Measurements from ENCODE around the gene ERMN. TPM values are rescaled to one million over a fixed set of nuclear protein-coding genes. Genes with fewer than 3 reads are reported as not detected.

The ERMN gene
- total RNA-seq, 2 experiments from 2014 or later: 2.7 to 3.5 TPM

DNA sequence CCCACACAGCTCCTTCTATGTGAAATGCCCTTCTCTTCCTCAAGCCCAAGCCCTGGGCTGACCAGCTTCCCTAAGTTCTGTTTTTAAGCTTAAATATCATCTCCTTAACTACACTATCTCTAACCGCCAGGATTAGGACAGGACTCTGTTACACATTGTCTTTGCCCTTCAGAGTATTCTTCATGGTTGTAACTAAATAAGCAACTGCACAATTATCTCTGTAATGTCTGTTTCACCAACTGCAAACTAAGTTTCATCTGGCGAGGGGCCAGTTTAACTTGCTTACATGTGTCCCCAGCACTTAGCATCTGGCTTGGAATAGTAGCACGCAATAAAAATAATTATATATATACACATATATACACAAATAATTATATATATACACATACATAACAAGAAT is 1.1 kb upstream of the ERMN start:
- ChIA-PET CTCF (interaction anchor here (0.7 to 3.1 kb wide), 22 partner anchors 8 to 297 kb away, joined by 3 to 42 read pairs (median 5); no protein-coding TSS in a partner anchor), POLR2A (no interaction called here)
- H3K36me3 Mint-ChIP-seq (ENCODE audit: low read depth): peaks cover 20% of the 10 kb centered on the region
- DNase-seq: no peak
- no peaks in the 10 kb centered on the region for H3K27me3 Mint-ChIP-seq
- H3K4me1 Mint-ChIP-seq: peaks cover 53% of the 10 kb centered on the region
- H3K9me3 Mint-ChIP-seq: no peaks in the 10 kb centered on the region
- no peak overlapping the region for H3K27ac Mint-ChIP-seq
- no peak overlapping the region for H3K4me3 Mint-ChIP-seq

DNA sequence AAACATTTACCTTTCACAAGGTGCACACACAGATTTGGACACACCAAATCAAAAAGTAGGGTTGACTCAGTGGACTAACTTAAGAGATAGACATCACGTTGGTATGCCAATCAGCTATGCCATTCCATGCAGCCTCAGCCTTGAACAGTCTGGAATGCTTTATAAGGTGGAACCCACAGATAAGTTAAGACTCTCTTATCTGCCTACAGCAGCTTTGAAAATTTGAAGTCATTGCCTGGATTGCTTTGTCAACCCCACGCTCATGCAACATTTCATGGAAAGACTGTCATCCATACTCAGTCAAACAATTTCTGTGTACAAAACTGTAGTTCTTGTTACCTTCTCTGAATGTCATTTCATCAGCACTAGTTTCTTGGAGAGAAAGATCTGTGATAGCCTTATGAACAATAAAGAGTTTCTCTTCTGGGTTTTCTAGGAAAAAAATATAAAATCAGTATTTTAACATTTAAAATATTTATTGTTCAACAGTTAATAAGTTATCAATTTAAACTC is 1.2 kb downstream of the ERMN start:
- no peaks in the 10 kb centered on the region for H3K9me3 Mint-ChIP-seq
- H3K27ac Mint-ChIP-seq: no peak overlapping the region
- peaks cover 32% of the 10 kb centered on the region for H3K36me3 Mint-ChIP-seq (ENCODE audit: low read depth)
- DNase-seq: no peak
- no peaks in the 10 kb centered on the region for H3K27me3 Mint-ChIP-seq
- POLR2A ChIA-PET: no interaction called here
- CTCF ChIA-PET: interaction anchor here (1.1 to 1.6 kb wide), 2 partner anchors 21 to 22 kb away, joined by 3 to 4 read pairs; no protein-coding TSS in a partner anchor
- peaks cover 37% of the 10 kb centered on the region for H3K4me1 Mint-ChIP-seq
- no peak overlapping the region for H3K4me3 Mint-ChIP-seq

GRCh38 chr2:157322432-157322831 is 3.2 kb downstream of the ERMN start:
- peaks cover 4% of the 10 kb centered on the region for H3K9me3 Mint-ChIP-seq
- no peak for DNase-seq
- no peaks in the 10 kb centered on the region for H3K27me3 Mint-ChIP-seq
- peaks cover 23% of the 10 kb centered on the region for H3K4me1 Mint-ChIP-seq
- ChIA-PET CTCF (interaction anchor here (0.8 to 3.7 kb wide), 3 partner anchors 12 to 16 kb away, joined by 3 to 16 read pairs (median 4); no protein-coding TSS in a partner anchor), POLR2A (no interaction called here)
- H3K36me3 Mint-ChIP-seq (ENCODE audit: low read depth): peaks cover 39% of the 10 kb centered on the region
- no peak overlapping the region for H3K4me3 Mint-ChIP-seq
- H3K27ac Mint-ChIP-seq: no peak overlapping the region

GRCh38 chr2:157321466-157321865 is 4.2 kb downstream of the ERMN start:
- ChIA-PET CTCF (interaction anchor here (3.7 kb wide), 1 partner anchor 14 kb away, joined by 16 read pairs; no protein-coding TSS in a partner anchor), POLR2A (no interaction called here)
- DNase-seq: no peak
- Mint-ChIP-seq H3K27me3 (no peaks in the 10 kb centered on the region), H3K9me3 (peaks cover 4% of the 10 kb centered on the region), H3K27ac (no peak overlapping the region), H3K4me1 (peaks cover 19% of the 10 kb centered on the region), H3K36me3 (ENCODE audit: low read depth) (peaks cover 39% of the 10 kb centered on the region), H3K4me3 (no peak overlapping the region)

DNA sequence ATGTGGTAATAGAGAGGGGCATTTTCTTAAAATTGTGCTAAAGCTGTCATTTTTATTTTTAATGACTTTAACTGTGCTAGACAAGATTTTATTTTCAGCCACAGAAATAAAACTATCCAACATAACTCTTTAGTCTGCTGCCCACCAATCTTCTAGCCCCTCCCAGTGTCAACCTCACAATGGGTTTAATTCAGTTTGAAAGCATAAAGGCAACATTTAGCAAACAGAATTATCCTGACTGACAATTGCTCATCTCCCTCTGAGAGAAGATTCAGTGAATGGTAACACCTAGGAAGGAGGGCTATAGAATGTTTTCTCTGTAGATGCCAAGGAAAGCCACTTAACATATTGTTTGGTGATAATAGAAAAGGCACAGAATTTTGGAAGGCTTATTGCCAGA is 5.2 kb downstream of the ERMN start:
- H3K27me3 Mint-ChIP-seq: no peaks in the 10 kb centered on the region
- DNase-seq: no peak
- peaks cover 37% of the 10 kb centered on the region for H3K36me3 Mint-ChIP-seq (ENCODE audit: low read depth)
- POLR2A ChIA-PET: no interaction called here
- H3K4me1 Mint-ChIP-seq: peaks cover 19% of the 10 kb centered on the region
- CTCF ChIA-PET: interaction anchor here (3.7 kb wide), 1 partner anchor 15 kb away, joined by 16 read pairs; no protein-coding TSS in a partner anchor
- peaks cover 9% of the 10 kb centered on the region for H3K9me3 Mint-ChIP-seq
- H3K27ac Mint-ChIP-seq: no peak overlapping the region
- no peak overlapping the region for H3K4me3 Mint-ChIP-seq

DNA sequence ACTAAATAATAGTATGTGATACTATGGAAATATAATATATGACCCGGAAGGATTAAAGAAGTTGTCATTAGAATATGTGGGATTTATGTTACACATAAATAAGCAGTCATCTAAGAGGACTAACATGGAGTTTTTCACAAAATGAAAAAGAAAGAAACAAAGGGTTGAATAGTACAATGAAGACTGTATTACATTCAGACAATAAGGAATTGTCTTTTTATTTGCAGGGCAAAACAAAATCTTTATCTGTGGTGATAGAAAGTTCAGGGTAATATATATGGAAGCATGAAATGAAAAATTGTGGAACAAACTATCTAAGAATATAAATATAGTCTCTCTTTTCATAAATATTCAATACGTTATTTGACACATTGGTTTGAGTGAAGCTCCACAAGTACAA is 5.8 kb downstream of the ERMN start:
- ChIA-PET POLR2A (no interaction called here), CTCF (interaction anchor here (1.2 to 1.5 kb wide), 2 partner anchors 7 to 10 kb away, joined by 3 to 9 read pairs; no protein-coding TSS in a partner anchor)
- Mint-ChIP-seq H3K9me3 (peaks cover 12% of the 10 kb centered on the region), H3K36me3 (ENCODE audit: low read depth) (peaks cover 36% of the 10 kb centered on the region), H3K27ac (no peak overlapping the region), H3K4me3 (no peak overlapping the region), H3K27me3 (no peaks in the 10 kb centered on the region), H3K4me1 (peaks cover 19% of the 10 kb centered on the region)
- DNase-seq: no peak

DNA sequence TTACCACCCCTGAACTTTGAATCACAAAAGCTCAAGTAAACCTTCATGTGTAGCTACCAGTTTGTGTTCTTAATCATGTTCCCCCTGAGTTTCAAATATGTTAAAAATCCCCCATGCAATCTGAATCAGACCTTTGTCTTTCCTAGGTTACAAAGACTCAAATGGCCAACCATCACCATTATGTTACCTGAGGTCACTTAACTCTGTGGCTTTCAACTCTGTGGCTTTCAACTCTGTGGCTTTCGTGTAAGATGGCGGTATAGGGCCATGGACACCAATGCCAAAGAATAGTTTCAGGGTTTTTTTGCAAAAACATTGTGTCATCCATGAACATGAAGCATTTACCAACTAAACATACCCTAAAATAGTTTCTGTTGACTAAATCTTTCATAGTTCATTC is 6.7 kb downstream of the ERMN start:
- ChIA-PET CTCF (interaction anchor here (1.2 to 1.5 kb wide), 3 partner anchors 8 to 17 kb away, joined by 3 to 9 read pairs (median 4); no protein-coding TSS in a partner anchor), POLR2A (no interaction called here)
- H3K27ac Mint-ChIP-seq: no peak overlapping the region
- H3K27me3 Mint-ChIP-seq: no peaks in the 10 kb centered on the region
- H3K36me3 Mint-ChIP-seq (ENCODE audit: low read depth): peaks cover 36% of the 10 kb centered on the region
- no peak for DNase-seq
- H3K4me3 Mint-ChIP-seq: no peak overlapping the region
- peaks cover 19% of the 10 kb centered on the region for H3K4me1 Mint-ChIP-seq
- H3K9me3 Mint-ChIP-seq: peaks cover 12% of the 10 kb centered on the region

- Mint-ChIP-seq H3K9me3 (peaks cover 12% of the 10 kb centered on the region), H3K4me3 (no peak overlapping the region), H3K36me3 (ENCODE audit: low read depth) (peaks cover 15% of the 10 kb centered on the region), H3K4me1 (peaks cover 6% of the 10 kb centered on the region), H3K27ac (no peak overlapping the region), H3K27me3 (no peaks in the 10 kb centered on the region)
- no peak for DNase-seq
- POLR2A ChIA-PET: no interaction called here
- CTCF ChIA-PET: interaction anchor here (1.2 to 2.1 kb wide), 3 partner anchors 10 to 13 kb away, joined by 4 to 8 read pairs (median 7); partner anchors contain the start of gene ERMN
These were observed 9.7 kb downstream of the ERMN start for GRCh38 chr2:157315901-157316300.

- POLR2A ChIA-PET: no interaction called here
- DNase-seq: no peak
- H3K27me3 Mint-ChIP-seq: no peaks in the 10 kb centered on the region
- peaks cover 8% of the 10 kb centered on the region for H3K4me1 Mint-ChIP-seq
- no peak overlapping the region for H3K4me3 Mint-ChIP-seq
- H3K27ac Mint-ChIP-seq: no peak overlapping the region
- H3K9me3 Mint-ChIP-seq: peaks cover 8% of the 10 kb centered on the region
- CTCF ChIA-PET: interaction anchor here (1.1 to 1.9 kb wide), 2 partner anchors 11 to 15 kb away, joined by 4 to 6 read pairs; no protein-coding TSS in a partner anchor
- no peaks in the 10 kb centered on the region for H3K36me3 Mint-ChIP-seq (ENCODE audit: low read depth)
These were observed 12.6 kb downstream of the ERMN start for GRCh38 chr2:157312866-157313486.

- Mint-ChIP-seq H3K36me3 (ENCODE audit: low read depth) (no peaks in the 10 kb centered on the region), H3K4me3 (no peak overlapping the region), H3K27me3 (no peaks in the 10 kb centered on the region), H3K9me3 (peaks cover 8% of the 10 kb centered on the region), H3K4me1 (peaks cover 15% of the 10 kb centered on the region), H3K27ac (no peak overlapping the region)
- no peak for DNase-seq
- POLR2A ChIA-PET: no interaction called here
- CTCF ChIA-PET: interaction anchor here (1.1 to 1.5 kb wide), 2 partner anchors 11 to 16 kb away, joined by 3 to 4 read pairs; no protein-coding TSS in a partner anchor
These were observed 13.9 kb downstream of the ERMN start for GRCh38 chr2:157311706-157312105.

GRCh38 chr2:157309878-157310277 is 15.7 kb downstream of the ERMN start:
- POLR2A ChIA-PET: no interaction called here

GRCh38 chr2:157307021-157307420 is 18.6 kb downstream of the ERMN start:
- CTCF ChIA-PET: interaction anchor here (0.6 to 6.3 kb wide), 5 partner anchors 16 to 657 kb away, joined by 3 to 29 read pairs (median 3); partner anchors contain the start of gene ERMN
- H3K4me3 Mint-ChIP-seq: no peak overlapping the region
- no peaks in the 10 kb centered on the region for H3K9me3 Mint-ChIP-seq
- no peak overlapping the region for H3K27ac Mint-ChIP-seq
- H3K4me1 Mint-ChIP-seq: peaks cover 25% of the 10 kb centered on the region
- POLR2A ChIA-PET: no interaction called here
- no peaks in the 10 kb centered on the region for H3K27me3 Mint-ChIP-seq
- DNase-seq: no peak
- no peaks in the 10 kb centered on the region for H3K36me3 Mint-ChIP-seq (ENCODE audit: low read depth)

More at GRCh38 chr2:157309878-157310277, 15.7 kb downstream of the ERMN start:
- Mint-ChIP-seq H3K9me3 (no peaks in the 10 kb centered on the region), H3K27ac (no peak overlapping the region), H3K4me1 (peaks cover 21% of the 10 kb centered on the region), H3K27me3 (no peaks in the 10 kb centered on the region), H3K36me3 (ENCODE audit: low read depth) (no peaks in the 10 kb centered on the region), H3K4me3 (no peak overlapping the region)
- CTCF ChIA-PET: interaction anchor here (0.6 to 1.5 kb wide), 2 partner anchors 13 to 1651 kb away, joined by 4 to 6 read pairs; no protein-coding TSS in a partner anchor
- DNase-seq: no peak

DNA sequence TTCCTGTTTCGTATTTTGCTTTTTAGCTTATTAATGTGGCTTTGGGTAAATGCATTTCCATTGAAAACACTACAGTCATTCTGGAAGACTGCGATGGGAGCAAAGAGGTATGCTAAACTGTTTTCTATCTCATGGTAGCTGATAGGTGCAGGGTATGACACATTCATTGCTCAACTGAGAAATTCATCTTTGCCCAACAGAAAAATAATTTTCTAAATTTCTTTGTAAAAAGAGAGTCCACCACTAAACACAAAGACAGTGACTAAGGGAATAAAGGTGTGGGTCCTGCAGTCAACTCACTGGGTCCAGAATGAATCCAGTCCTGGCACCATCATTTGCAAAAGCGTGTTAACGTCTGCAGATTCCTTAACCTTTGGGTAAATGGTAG is 19.9 kb downstream of the ERMN start:
- H3K27ac Mint-ChIP-seq: no peak overlapping the region
- H3K9me3 Mint-ChIP-seq: no peaks in the 10 kb centered on the region
- DNase-seq: no peak
- ChIA-PET CTCF (interaction anchor here (1.1 to 6.3 kb wide), 7 partner anchors 8 to 291 kb away, joined by 3 to 29 read pairs (median 4); partner anchors contain the start of gene ERMN), POLR2A (interaction anchor here (0.7 kb wide), 1 partner anchor 49 kb away, joined by 3 read pairs; no protein-coding TSS in a partner anchor)
- H3K4me1 Mint-ChIP-seq: peaks cover 25% of the 10 kb centered on the region
- no peaks in the 10 kb centered on the region for H3K36me3 Mint-ChIP-seq (ENCODE audit: low read depth)
- no peak overlapping the region for H3K4me3 Mint-ChIP-seq
- H3K27me3 Mint-ChIP-seq: peaks cover 3% of the 10 kb centered on the region
